GM12872 (cell line): ENCODE measurements around the gene GAPVD1.

Experiments used
- CTCF ChIP-seq: IDR thresholded peaks from 3 replicates; pipeline ENCODE4 v1.5.1; 2011; ENCODE audit warnings: low read depth, mild to moderate bottlenecking, low read length, moderate library complexity; ENCODE audit not compliant: insufficient read depth

GAPVD1 gene

DNA sequence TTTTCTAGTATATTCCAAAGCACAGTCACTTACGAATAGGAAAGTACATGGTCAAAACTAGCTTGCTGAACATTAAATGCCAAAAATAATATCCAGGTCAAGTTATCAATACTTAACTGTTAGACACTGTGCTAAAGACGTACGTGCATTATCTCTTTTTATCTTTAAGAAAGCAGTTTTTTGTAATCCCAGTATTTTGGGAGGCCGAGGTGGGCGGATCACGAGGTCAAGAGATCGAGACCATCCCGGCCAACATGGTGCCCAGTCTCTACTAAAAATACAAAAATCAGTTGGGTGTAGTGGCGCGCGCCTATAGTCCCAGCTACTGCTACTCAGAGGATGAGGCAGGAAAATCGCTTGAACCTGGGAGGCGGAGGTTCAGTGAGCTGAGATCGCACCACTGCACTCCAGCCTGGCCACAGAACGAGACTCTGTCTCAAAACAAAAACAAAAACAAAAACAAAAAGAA lies 17.8 kb upstream of the GAPVD1 start:
- no peak for TF ChIP-seq CTCF

DNA sequence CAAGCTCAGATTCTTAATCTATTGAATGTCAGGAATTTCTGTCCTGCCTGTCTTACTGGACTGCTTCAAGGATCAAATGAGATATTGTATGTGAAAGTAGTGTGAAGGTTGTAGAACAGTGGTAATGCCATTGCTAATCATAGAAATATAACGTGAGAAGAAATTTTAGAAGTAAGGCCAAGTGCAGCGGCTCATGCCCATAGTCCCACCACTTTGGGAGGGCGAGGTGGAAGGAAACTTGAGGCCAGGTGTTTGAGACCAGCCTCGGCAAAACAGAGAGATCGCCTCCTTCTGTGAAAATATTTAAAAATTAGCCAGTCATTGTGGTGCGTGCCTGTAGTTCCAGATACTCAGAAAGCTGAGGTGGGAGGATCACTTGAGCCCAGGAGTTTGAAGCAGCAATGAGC lies 15.4 kb upstream of the GAPVD1 start:
- TF ChIP-seq CTCF: no peak

GRCh38 chr9:125254231-125254630 lies 7.4 kb upstream of the GAPVD1 start:
- no peak for TF ChIP-seq CTCF

DNA sequence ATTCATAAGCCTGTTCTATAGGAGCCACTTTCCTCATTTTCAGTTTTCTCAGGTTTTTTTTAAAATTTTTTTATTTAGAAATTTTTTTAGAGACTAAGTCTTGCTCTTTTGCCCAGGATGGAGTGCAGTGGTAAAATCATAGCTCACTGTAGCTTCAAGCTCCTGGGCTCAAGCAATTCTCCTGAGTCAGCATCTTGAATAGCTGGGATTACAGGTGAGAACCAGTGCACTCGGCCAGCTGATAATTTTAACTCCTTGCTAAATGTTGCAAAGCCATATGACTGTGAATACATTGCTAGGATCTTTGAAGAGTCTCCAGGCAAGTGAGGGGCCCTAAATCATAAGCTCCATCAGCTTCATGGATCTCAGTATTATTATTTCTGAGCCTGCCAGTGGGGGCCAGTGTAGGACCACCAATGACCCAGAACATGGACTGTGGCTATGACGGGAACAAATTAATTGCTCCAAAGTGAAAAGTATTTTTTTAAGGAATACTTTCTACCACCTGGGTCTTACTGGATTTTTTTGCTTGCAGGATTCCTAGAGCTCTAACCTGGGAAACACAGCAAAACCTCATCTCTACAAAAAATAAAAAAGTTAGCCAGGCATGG lies 5.7 kb upstream of the GAPVD1 start:
- TF ChIP-seq CTCF: peak; percentile 33; the same call in 2 of the 3 replicates

GRCh38 chr9:125258160-125258785 lies 3.4 kb upstream of the GAPVD1 start:
- TF ChIP-seq CTCF: no peak

DNA sequence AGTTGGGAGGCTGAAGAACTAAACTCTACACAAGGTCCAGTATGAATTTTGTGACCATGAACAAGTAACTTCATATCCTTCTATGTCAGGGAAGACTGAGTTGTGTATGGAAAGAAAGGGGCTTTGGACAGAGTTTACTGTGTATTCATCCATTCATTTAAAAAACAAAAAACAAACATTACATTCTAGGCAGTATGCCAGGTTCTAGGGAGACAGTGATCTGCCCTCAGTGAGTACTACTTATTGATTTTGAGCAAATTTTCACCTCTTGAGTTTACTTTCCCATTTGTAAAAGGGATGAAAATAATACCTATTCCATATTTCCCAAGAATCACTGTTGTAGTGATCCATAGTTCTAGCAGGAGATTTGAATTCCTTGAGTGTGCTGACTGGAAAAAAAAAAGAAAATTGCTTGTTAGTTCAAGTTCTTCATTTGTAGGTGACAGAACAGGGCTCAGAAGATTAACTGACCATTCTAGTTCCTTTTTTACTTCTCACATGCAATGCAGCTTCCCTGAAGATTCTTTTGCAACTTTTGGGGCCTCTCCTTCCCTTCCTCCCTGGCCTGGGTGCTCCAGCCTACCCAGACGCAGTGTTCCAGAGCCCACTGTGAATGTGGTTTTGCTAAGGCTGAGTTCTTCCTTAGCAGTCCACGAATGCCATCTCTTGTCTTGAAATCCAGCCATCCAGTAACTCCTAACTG lies 2.6 kb upstream of the GAPVD1 start:
- no peak for TF ChIP-seq CTCF

GRCh38 chr9:125260561-125260960 lies 1.1 kb upstream of the GAPVD1 start:
- TF ChIP-seq CTCF: no peak
